Stimulated activated CD4-positive, alpha-beta T cell treated with anti-CD3 and anti-CD28 coated beads, Interleukin-4, amount 100 ng/mL, for 1 hour (primary cell): ENCODE data around the gene SCGN.

Experiments
- DNase-seq: peaks from one replicate; pipeline ENCODE4 v3.0.0-alpha.2; 2020

The SCGN gene, protein sequence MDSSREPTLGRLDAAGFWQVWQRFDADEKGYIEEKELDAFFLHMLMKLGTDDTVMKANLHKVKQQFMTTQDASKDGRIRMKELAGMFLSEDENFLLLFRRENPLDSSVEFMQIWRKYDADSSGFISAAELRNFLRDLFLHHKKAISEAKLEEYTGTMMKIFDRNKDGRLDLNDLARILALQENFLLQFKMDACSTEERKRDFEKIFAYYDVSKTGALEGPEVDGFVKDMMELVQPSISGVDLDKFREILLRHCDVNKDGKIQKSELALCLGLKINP

GRCh38 chr6:25652007-25652515 is at the start of gene SCGN:
Gene SCGN, plus strand, starts transcription at chr6:25652215. Its CDS starts 189 bp downstream, at chr6:25652404.
- DNase-seq: peak; percentile 50

DNA sequence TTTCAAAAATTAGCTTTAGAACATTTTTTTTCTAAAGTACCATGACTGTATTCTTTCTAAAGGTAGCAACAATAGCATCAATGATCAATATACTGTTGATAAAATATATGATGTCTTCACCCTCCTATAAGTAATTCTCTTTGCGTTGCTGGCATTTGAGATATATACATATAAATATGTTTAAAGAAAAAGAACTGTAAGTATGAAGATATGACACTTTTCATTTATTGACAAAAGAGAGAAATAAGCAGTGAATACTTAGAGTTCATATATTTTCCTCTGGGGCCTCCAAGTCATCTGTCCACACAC is 49.4 kb upstream of the SCGN start:
- no peak for DNase-seq

DNA sequence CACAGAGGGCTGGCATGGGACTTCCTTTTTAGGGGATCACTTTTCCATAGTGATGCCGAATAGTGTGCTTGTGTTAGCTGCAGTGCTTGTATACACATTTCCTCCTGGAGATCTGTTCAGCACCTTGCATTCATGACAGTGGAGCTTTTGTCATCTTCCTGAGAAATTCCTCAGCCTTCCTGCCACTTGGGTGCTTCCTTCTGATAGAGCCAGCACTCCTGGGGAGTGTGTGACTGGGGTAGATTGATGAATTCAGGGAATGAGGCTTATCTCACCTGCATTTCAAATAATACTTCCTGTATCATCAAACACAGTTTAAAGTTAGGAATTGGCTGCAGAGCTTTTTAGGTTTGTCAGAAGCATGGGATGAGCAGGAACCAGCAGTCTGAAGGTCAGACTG is 48.8 kb upstream of the SCGN start:
- DNase-seq: no peak

DNA sequence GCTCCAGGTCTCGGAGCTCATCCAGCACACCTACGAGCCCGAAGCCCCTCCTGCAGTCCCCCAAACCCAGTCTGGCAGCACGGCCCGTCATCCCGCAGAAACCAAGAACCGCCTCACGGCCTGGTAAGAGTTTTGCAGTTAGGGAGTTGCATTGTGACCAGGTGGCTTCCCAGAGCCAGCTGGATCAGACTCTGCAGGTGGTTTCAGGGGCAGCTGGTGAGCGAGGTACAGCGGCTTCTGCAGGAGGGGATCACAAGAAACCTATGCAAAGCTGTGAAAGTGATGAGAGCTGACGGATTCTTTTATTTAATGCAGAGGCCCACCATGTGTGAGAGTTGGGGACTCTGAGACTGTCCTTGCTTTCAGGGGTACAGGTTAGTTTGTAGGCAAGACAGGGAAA is 45.9 kb upstream of the SCGN start:
- no peak for DNase-seq

GRCh38 chr6:25608558-25609174 is 43.3 kb upstream of the SCGN start:
- DNase-seq: no peak

- no peak for DNase-seq
Measured at GRCh38 chr6:25612666-25613065, 39.3 kb upstream of the SCGN start.

DNA sequence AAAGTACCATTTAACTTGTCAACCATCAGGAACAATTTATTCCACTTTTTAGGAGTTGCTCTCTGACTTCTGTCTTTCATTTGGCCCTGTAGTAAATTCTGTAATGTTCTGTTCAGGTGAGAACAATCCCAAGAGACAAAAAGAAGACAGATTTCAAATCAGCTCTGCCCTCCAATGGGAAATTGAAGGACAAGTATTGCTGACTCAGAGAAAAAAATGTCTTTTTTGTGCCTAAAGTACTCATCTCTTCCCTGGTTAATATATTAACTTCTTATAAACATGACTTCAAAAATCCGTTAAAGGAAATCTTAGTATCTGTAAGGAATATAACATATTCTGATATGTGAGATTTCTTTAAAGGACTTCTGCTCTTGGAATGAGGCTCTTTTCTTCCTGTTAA is 38.6 kb upstream of the SCGN start:
- no peak for DNase-seq

GRCh38 chr6:25614052-25614451 is 38.0 kb upstream of the SCGN start:
- no peak for DNase-seq

DNA sequence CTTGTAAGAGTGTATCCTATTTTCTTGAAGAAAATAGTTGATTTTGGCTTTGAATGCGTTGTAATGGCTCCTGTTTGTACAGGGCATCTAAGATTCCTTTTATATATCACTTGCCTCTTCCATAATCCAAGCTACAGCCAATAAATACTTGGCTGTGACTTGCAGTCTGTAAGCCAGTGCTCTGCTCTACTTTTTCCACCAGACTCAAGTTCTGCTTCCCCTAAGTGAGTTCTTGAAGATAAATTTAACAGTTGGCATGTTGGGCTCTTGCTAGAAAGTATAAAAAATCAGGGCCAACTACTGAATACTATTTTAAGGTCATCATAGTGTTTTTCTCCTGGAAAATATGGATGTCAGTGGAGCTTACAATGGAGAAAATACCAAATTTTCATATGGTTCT is 36.5 kb upstream of the SCGN start:
- no peak for DNase-seq

GRCh38 chr6:25617997-25618396 is 34.0 kb upstream of the SCGN start:
- no peak for DNase-seq

DNA sequence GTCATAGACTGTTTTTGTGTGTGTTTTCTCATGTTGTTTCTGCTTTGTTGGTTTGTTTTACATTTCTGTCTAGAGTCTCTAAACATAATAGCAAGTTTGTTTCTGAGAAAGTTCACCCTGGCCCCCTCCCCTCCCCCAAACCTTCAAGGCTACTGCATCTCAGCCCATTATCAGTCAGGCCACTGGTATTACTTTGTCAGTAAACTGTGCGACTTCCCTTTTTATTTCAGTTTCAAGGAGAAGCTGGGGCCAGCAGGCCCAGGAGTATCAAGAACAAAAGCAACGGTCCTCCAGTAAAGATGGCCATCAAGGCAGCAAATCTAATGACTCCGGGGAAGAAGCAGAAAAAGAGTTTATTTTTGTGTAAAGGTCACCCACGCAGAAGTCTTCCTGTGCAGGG is 32.8 kb upstream of the SCGN start:
- DNase-seq: no peak

DNA sequence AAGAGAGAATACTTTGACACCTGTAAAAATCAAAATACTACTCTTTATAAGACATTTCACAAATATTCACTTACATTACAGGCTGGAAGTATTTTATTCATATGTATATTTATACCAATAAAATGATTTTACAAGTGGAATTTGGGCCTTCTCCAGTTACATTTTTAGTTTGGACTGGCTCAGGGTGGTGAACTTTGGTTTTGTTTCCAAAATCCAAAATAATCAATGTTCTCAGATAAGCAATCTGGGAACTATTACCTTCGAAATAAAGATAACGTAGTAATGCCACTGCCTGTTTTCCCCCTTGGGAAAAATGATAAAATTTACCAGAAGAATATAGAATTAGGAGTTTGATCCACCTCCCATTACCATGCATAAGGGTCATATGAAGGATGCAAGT is 31.6 kb upstream of the SCGN start:
- DNase-seq: no peak

GRCh38 chr6:25623065-25623464 is 28.9 kb upstream of the SCGN start:
- DNase-seq: no peak

GRCh38 chr6:25623879-25624278 is 28.1 kb upstream of the SCGN start:
- no peak for DNase-seq

GRCh38 chr6:25627001-25627400 is 25.0 kb upstream of the SCGN start:
- no peak for DNase-seq

GRCh38 chr6:25628471-25629197 is 23.4 kb upstream of the SCGN start:
- DNase-seq: no peak

GRCh38 chr6:25629198-25629576 is 22.8 kb upstream of the SCGN start:
- no peak for DNase-seq

DNA sequence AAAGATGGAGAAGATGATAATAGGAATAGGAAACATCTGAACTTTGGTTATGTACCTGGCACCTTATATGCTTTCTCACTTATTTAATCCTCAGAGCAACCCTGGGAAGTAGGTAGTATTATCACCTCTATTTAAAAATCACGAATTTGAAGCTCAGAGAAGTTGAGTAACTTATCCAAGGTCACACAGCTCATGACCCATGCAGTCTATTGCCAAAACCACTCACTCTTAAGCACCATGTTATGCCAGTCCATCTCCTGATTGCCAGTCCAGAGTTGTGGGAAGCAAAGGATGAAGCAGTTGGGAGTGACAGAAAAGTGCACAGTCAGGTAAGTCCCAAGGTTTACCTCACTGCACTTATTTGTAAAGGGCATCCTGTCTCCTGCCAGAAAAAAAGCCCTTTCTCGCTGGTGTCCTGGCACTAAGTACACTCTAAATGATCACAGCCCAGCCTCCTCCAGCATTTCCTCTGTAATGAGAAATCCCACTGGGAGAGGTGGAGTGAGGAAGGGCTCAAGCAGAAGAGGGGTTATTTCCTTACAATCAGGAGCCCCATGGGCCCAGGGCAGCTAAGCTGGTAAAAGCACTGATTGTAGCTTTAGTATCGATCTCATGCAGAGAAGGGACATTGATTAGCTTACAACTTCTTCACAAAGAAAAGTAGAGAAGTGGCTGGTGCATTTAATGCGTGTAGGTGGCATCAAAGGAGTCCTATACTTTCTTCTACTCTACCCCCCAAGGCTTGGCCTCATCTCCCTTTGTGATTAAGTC is 21.3 kb upstream of the SCGN start:
- DNase-seq: no peak

GRCh38 chr6:25635886-25636317 is 16.1 kb upstream of the SCGN start:
- no peak for DNase-seq

DNA sequence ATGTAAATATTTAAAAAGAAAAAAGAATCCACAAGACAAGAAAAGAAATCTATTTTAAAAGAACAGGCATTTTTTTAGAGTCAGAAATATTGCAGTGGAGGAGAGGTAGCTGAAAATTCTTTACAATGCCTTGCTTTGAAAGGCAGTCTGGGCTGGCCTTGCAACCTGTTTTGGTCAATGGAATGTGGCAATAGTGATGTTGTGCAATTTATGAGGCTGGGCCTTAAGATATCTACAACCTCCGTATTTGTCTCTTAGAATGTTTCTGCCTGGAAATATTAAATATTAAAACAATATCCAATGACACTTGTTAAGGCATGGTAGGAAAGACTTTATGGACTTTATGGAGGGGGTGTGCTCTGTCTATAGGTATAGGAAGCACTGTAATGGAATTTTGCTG is 14.8 kb upstream of the SCGN start:
- DNase-seq: no peak

- no peak for DNase-seq
Measured at GRCh38 chr6:25637960-25638434, 14.0 kb upstream of the SCGN start.

- DNase-seq: no peak
Measured at GRCh38 chr6:25639653-25640052, 12.4 kb upstream of the SCGN start.

DNA sequence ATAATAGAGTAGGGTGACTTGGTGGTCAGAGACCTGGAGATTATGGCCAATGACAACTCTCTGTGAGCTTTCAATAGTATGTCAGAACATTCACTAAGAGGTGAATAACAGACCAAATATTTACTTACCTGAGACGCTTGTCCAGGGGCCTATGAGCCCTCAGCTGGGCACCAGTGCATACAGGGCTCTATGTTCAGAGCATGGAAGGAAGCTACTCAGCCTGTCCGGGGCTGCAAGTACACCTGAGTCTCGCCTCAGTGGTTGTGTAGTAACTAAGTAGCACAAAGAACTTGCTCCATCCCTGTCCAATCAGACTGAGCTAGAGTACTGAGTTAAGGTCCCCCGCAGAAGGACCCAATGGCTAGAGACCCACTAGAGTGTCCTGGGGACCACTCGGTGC is 11.6 kb upstream of the SCGN start:
- DNase-seq: no peak
